Measurements from ENCODE around the gene SLC39A12. TPM values are rescaled to one million over a fixed set of nuclear protein-coding genes. Genes with fewer than 3 reads are reported as not detected.
"Not testable (repeated sequence)": the region's sequence is repeated elsewhere in the genome, so short reads cannot be mapped to it uniquely, and the experiment has no call there.

SLC39A12 gene
- total and polyA plus RNA-seq, 8 donors = 0.05 TPM; not detected in 7

GRCh38 chr10:17923728-17924127 lies 28.0 kb upstream of the SLC39A12 start:
- no peaks in the 10 kb centered on the region for H3K4me1 ChIP-seq
- peak in 3 of 6 donors; percentile 30 to 39 (median 32) for DNase-seq
- peak overlapping the region in 1 of 4 donors; percentile 20 for H3K27ac ChIP-seq
- H3K27me3 ChIP-seq = no peaks in the 10 kb centered on the region
- intact Hi-C loops (cut with DNase I) = no loop called here
- no peak overlapping the region for H3K4me3 ChIP-seq
- 24 to 25% methylated on average over 4 of the region's 4 CpGs for WGBS, 2 donors
- no peaks in the 10 kb centered on the region for H3K9me3 ChIP-seq
- peak in 3 of 4 donors; percentile 46 to 89 (median 67) for ATAC-seq
- no peak for TF ChIP-seq CTCF (IDR thresholded peaks at IDR 0.05)
- H3K36me3 ChIP-seq = no peaks in the 10 kb centered on the region
- no peak for FAIRE-seq

- Histone ChIP-seq H3K4me3 (no peak overlapping the region), H3K36me3 (no peaks in the 10 kb centered on the region), H3K4me1 (no peaks in the 10 kb centered on the region), H3K27ac (no peak overlapping the region), H3K27me3 (no peaks in the 10 kb centered on the region), H3K9me3 (no peaks in the 10 kb centered on the region)
- FAIRE-seq (no peak), DNase-seq (no peak), ATAC-seq (no peak)
- intact Hi-C loops (cut with DNase I) = no loop called here
- no peak for TF ChIP-seq CTCF (IDR thresholded peaks at IDR 0.05)
- 49 to 55% methylated on average over 3 of the region's 3 CpGs for WGBS, 2 donors
Observed at GRCh38 chr10:17943033-17943745, 8.5 kb upstream of the SLC39A12 start.

GRCh38 chr10:17950269-17950668 lies 1.4 kb upstream of the SLC39A12 start:
- DNase-seq; FAIRE-seq; H3K36me3 ChIP-seq; H3K9me3 ChIP-seq; intact Hi-C loops (cut with DNase I); H3K27ac ChIP-seq; H3K4me3 ChIP-seq; H3K27me3 ChIP-seq; H3K4me1 ChIP-seq; ATAC-seq: not testable (repeated sequence)
- 64 to 75% methylated on average over 7 of the region's 7 CpGs for WGBS, 2 donors

GRCh38 chr10:17950726-17951125 lies 992 bp upstream of the SLC39A12 start:
- intact Hi-C loops (cut with DNase I) = no loop called here
- Histone ChIP-seq H3K4me3 (no peak overlapping the region), H3K27me3 (no peaks in the 10 kb centered on the region), H3K9me3 (no peaks in the 10 kb centered on the region), H3K4me1 (no peaks in the 10 kb centered on the region), H3K27ac (no peak overlapping the region), H3K36me3 (no peaks in the 10 kb centered on the region)
- no peak for FAIRE-seq
- WGBS, 2 donors = 86 to 88% methylated on average over 22 of the region's 22 CpGs
- ATAC-seq = no peak
- no peak for TF ChIP-seq CTCF (IDR thresholded peaks at IDR 0.05)
- peak in 1 of 6 donors; percentile 43 for DNase-seq

GRCh38 chr10:17954372-17954771 lies 2.7 kb downstream of the SLC39A12 start:
- WGBS, 2 donors = 81 to 90% methylated on average over 10 of the region's 10 CpGs
- H3K4me3 ChIP-seq; ATAC-seq; H3K9me3 ChIP-seq; intact Hi-C loops (cut with DNase I); H3K27ac ChIP-seq; FAIRE-seq; H3K27me3 ChIP-seq; DNase-seq; H3K4me1 ChIP-seq; H3K36me3 ChIP-seq: not testable (repeated sequence)

GRCh38 chr10:17954861-17955260 lies 3.1 kb downstream of the SLC39A12 start:
- no peak overlapping the region for H3K4me3 ChIP-seq
- no peaks in the 10 kb centered on the region for H3K4me1 ChIP-seq
- H3K27ac ChIP-seq = no peak overlapping the region
- ATAC-seq (no peak), DNase-seq (no peak), FAIRE-seq (no peak)
- H3K9me3 ChIP-seq = no peaks in the 10 kb centered on the region
- WGBS, 2 donors = 86 to 94% methylated on average over 2 of the region's 2 CpGs
- H3K27me3 ChIP-seq = no peaks in the 10 kb centered on the region
- no peak for TF ChIP-seq CTCF (IDR thresholded peaks at IDR 0.05)
- no peaks in the 10 kb centered on the region for H3K36me3 ChIP-seq
- intact Hi-C loops (cut with DNase I) = no loop called here

Measured in pancreas (tissue), 10 donors.